H9 (cell line): Measurements from ENCODE around the gene FAM110A. TPM values are rescaled to one million over a fixed set of nuclear protein-coding genes. Genes with fewer than 3 reads are reported as not detected.

Source experiments
- DNase-seq: peaks from one replicate; pipeline ENCODE4 v3.0.0-alpha.2; 2017
- H2AFZ ChIP-seq: one replicate; pipeline ENCODE4 v1.6.1; 2013; ENCODE audit warnings: mild to moderate bottlenecking, low read length, control low read depth, moderate library complexity
- H2AK5ac ChIP-seq: 2 replicates; pipeline ENCODE4 v1.6.1; 2013; ENCODE audit warnings: low read length, control low read depth, mixed read lengths; ENCODE audit not compliant: insufficient read length
- H2BK120ac ChIP-seq: one replicate; pipeline ENCODE4 v1.6.1; 2013; ENCODE audit warnings: low read depth, mild to moderate bottlenecking, low read length, control low read depth, inconsistent platforms; ENCODE audit not compliant: poor library complexity, severe bottlenecking
- H2BK12ac ChIP-seq: 2 replicates; pipeline ENCODE4 v1.6.1; 2013; ENCODE audit warnings: low read length, control low read depth, mixed read lengths, low read depth; ENCODE audit not compliant: insufficient read length
- H2BK15ac ChIP-seq: 2 replicates; pipeline ENCODE4 v1.6.1; 2013; ENCODE audit warnings: low read depth, low read length, control low read depth
- H2BK20ac ChIP-seq: one replicate; pipeline ENCODE4 v1.6.1; 2013; ENCODE audit warnings: low read depth, mild to moderate bottlenecking, low read length, control low read depth, inconsistent platforms; ENCODE audit not compliant: poor library complexity, severe bottlenecking
- H2BK5ac ChIP-seq: 2 replicates; pipeline ENCODE4 v1.6.1; 2013; ENCODE audit warnings: low read length, control low read depth, mixed read lengths; ENCODE audit not compliant: insufficient read length
- H3K14ac ChIP-seq: 2 replicates; pipeline ENCODE4 v1.6.1; 2013; ENCODE audit warnings: low read length, control low read depth; ENCODE audit not compliant: insufficient read depth
- H3K18ac ChIP-seq: 2 replicates; pipeline ENCODE4 v1.6.1; 2013; ENCODE audit warnings: low read depth, mild to moderate bottlenecking, mixed read lengths, low read length, control low read depth; ENCODE audit not compliant: insufficient read length
- H3K23ac ChIP-seq: 2 replicates; pipeline ENCODE4 v1.6.1; 2013; ENCODE audit warnings: low read length, control low read depth, mixed read lengths, low read depth; ENCODE audit not compliant: insufficient read length
- H3K23me2 ChIP-seq: 2 replicates; pipeline ENCODE4 v1.6.1; 2013; ENCODE audit warnings: low read depth, mild to moderate bottlenecking, mixed read lengths, low read length, control low read depth; ENCODE audit not compliant: insufficient read length, poor library complexity, severe bottlenecking
- H3K27ac ChIP-seq: 2 replicates; pipeline ENCODE4 v1.5.1; 2013; ENCODE audit warnings: low read length, control low read depth, mixed read lengths, low read depth; ENCODE audit not compliant: insufficient read length
- H3K27me3 ChIP-seq: 2 replicates; pipeline ENCODE4 v1.6.1; 2013; ENCODE audit warnings: low read length, control low read depth, inconsistent platforms; ENCODE audit not compliant: insufficient read depth
- H3K4ac ChIP-seq: 2 replicates; pipeline ENCODE4 v1.6.1; 2013; ENCODE audit warnings: low read depth, mild to moderate bottlenecking, control low read depth, inconsistent platforms, low read length, moderate library complexity
- H3K4me1 ChIP-seq: 2 replicates; pipeline ENCODE4 v1.6.1; 2013; ENCODE audit warnings: low read length, control low read depth, inconsistent platforms; ENCODE audit not compliant: insufficient read depth
- H3K4me2 ChIP-seq: 2 replicates; pipeline ENCODE4 v1.6.1; 2013; ENCODE audit warnings: low read length, control low read depth, mixed read lengths; ENCODE audit not compliant: insufficient read length, insufficient read depth
- H3K56ac ChIP-seq: 2 replicates; pipeline ENCODE4 v1.6.1; 2013; ENCODE audit warnings: low read depth, mild to moderate bottlenecking, mixed read lengths, low read length, control low read depth; ENCODE audit not compliant: insufficient read length
- H3K79me1 ChIP-seq: 2 replicates; pipeline ENCODE4 v1.6.1; 2013; ENCODE audit warnings: low read depth, mild to moderate bottlenecking, moderate library complexity, low read length, control low read depth, inconsistent platforms; ENCODE audit not compliant: insufficient read depth, poor library complexity, severe bottlenecking
- H3K79me2 ChIP-seq: 2 replicates; pipeline ENCODE4 v1.6.1; 2013; ENCODE audit warnings: low read length, control low read depth, inconsistent platforms; ENCODE audit not compliant: insufficient read depth
- H3K9ac ChIP-seq: 2 replicates; pipeline ENCODE4 v1.6.1; 2013; ENCODE audit warnings: low read length, control low read depth, mixed read lengths; ENCODE audit not compliant: insufficient read length; ENCODE audit errors: extremely low read depth
- H3K9me3 ChIP-seq: one replicate; pipeline ENCODE4 v1.6.1; 2013; ENCODE audit warnings: low read depth, low read length, inconsistent platforms; ENCODE audit not compliant: control insufficient read depth
- H3T11ph ChIP-seq: one replicate; pipeline ENCODE4 v1.6.1; 2013; ENCODE audit warnings: mild to moderate bottlenecking, low read length, control low read depth, inconsistent platforms
- H4K20me1 ChIP-seq: one replicate; pipeline ENCODE4 v1.6.1; 2013; ENCODE audit not compliant: control insufficient read depth, insufficient read length, insufficient read depth
- H4K5ac ChIP-seq: 2 replicates; pipeline ENCODE4 v1.6.1; 2013; ENCODE audit warnings: low read depth, mild to moderate bottlenecking, mixed read lengths, low read length, control low read depth; ENCODE audit not compliant: insufficient read length
- H4K8ac ChIP-seq: replicated peaks from 2 replicates; pipeline ENCODE4 v1.6.1; 2013; ENCODE audit warnings: low read length, control low read depth, mixed read lengths, low read depth; ENCODE audit not compliant: insufficient read length
- H4K91ac ChIP-seq: 2 replicates; pipeline ENCODE4 v1.6.1; 2013; ENCODE audit warnings: low read depth, mild to moderate bottlenecking, moderate library complexity, mixed read lengths, low read length, control low read depth; ENCODE audit not compliant: insufficient read length
- H3K27ac Mint-ChIP-seq, 3 experiments: 2 replicates in 2 of 3; 3 replicates in 1 of 3; pipeline ENCODE4 v1.8.0; 2020 to 2021; ENCODE audit warnings: mixed read lengths in 3 of 3, mild to moderate bottlenecking in 1 of 3, moderate library complexity in 1 of 3
- H3K27me3 Mint-ChIP-seq: 2 replicates; pipeline ENCODE4 v1.8.0; 2021; ENCODE audit warnings: low read depth, mild to moderate bottlenecking, moderate library complexity, mixed read lengths
- H3K36me3 Mint-ChIP-seq, 3 experiments: 2 replicates in 2 of 3; 3 replicates in 1 of 3; pipeline ENCODE4 v1.8.0; 2020 to 2021; ENCODE audit warnings: low read depth in 3 of 3, mixed read lengths in 3 of 3; ENCODE audit not compliant: insufficient read depth in 1 of 3
- H3K4me1 Mint-ChIP-seq, 2 experiments: 2 replicates each; pipeline ENCODE4 v1.8.0; 2020; ENCODE audit warnings: mixed read lengths in 2 of 2
- H3K4me3 Mint-ChIP-seq, 2 experiments: 2 replicates in 1 of 2; 3 replicates in 1 of 2; pipeline ENCODE4 v1.8.0; 2020 to 2021; ENCODE audit warnings: mild to moderate bottlenecking in 2 of 2, mixed read lengths in 2 of 2, moderate library complexity in 1 of 2
- H3K9me3 Mint-ChIP-seq, 2 experiments: 2 replicates in 1 of 2; 3 replicates in 1 of 2; pipeline ENCODE4 v1.8.0; 2020; ENCODE audit warnings: mild to moderate bottlenecking in 2 of 2, mixed read lengths in 2 of 2, moderate library complexity in 1 of 2
- CTCF ChIP-seq: fragments of 200-600 bp; sonication (generic); conservative IDR thresholded peaks from 3 replicates; pipeline ENCODE4 v1.8.0; 2021; ENCODE audit warnings: antibody characterized with exemption, mild to moderate bottlenecking
- WGBS: extraction: QIAGEN DNeasy Blood & Tissue Kit; methylation state at CpG from one replicate; pipeline ENCODE4 v1.1.7; 2013; ENCODE audit warnings: missing lambda C conversion rate, low lambda C conversion rate, mixed read lengths; ENCODE audit not compliant: insufficient read length; ENCODE audit errors: extremely low coverage; 5-methylcytosine and 5-hydroxymethylcytosine counted together
- total RNA-seq: library from RNA; stranded (reverse); gene quantifications from 2 replicates; pipeline ENCODE4 v1.2.1, GENCODE V29; 2021

Gene FAM110A
- total RNA-seq, 1 experiment from 2014 or later: 10.3 TPM

GRCh38 chr20:836190-836589 is 2.7 kb downstream of the FAM110A start:
- Histone ChIP-seq H3K4me2 (no peak overlapping the region), H3K79me2 (no peaks in the 10 kb centered on the region), H2BK5ac (no peak overlapping the region), H2AK5ac (no peak overlapping the region), H3K56ac (no peak overlapping the region), H4K5ac (no peak overlapping the region), H3K9me3 (no peaks in the 10 kb centered on the region), H4K8ac (no peak overlapping the region), H3K4ac (no peak overlapping the region), H3K9ac (no peak overlapping the region), H4K20me1 (no peaks in the 10 kb centered on the region), H3K27ac (no peak overlapping the region), H4K91ac (no peak overlapping the region), H3K23me2 (peaks cover 7% of the 10 kb centered on the region), H3K14ac (no peak overlapping the region), H3T11ph (no peak overlapping the region), H3K79me1 (no peaks in the 10 kb centered on the region), H3K18ac (no peak overlapping the region), H2BK15ac (no peak overlapping the region), H2BK120ac (no peak overlapping the region), H2BK20ac (no peak overlapping the region), H3K23ac (no peak overlapping the region), H2BK12ac (no peak overlapping the region), H3K4me1 (no peaks in the 10 kb centered on the region), H3K27me3 (peaks cover 4% of the 10 kb centered on the region; the same call in 1 of the 2 replicates), H2AFZ (no peak overlapping the region)
- WGBS: no CpG with 5 or more reads among the region's 1 CpG
- peaks cover 16 to 24% of the 10 kb centered on the region in 2 experiments for H3K4me1 Mint-ChIP-seq
- peaks cover 34% of the 10 kb centered on the region for H3K27me3 Mint-ChIP-seq
- no peak overlapping the region for H3K27ac Mint-ChIP-seq
- TF ChIP-seq CTCF: no peak
- peaks cover 0 to 2% (median 0%) of the 10 kb centered on the region in 3 experiments; a peak in 3 of 7 replicates for H3K36me3 Mint-ChIP-seq
- DNase-seq: no peak
- no peak overlapping the region for H3K4me3 Mint-ChIP-seq
- peaks cover 0 to 3% of the 10 kb centered on the region in 2 experiments; a peak in 3 of 5 replicates for H3K9me3 Mint-ChIP-seq
